GM18520 (cell line): ENCODE results near the gene BRMS1.
A peak's percentile ranks its signal among the peaks of the same experiment; 100 is the strongest.

ENCODE experiments used
- ATAC-seq: cut with Tn5 transposase; IDR thresholded peaks from one replicate; pipeline ENCODE4 v1.9.1; 2021; ENCODE audit not compliant: unreplicated experiment

The BRMS1 gene

DNA sequence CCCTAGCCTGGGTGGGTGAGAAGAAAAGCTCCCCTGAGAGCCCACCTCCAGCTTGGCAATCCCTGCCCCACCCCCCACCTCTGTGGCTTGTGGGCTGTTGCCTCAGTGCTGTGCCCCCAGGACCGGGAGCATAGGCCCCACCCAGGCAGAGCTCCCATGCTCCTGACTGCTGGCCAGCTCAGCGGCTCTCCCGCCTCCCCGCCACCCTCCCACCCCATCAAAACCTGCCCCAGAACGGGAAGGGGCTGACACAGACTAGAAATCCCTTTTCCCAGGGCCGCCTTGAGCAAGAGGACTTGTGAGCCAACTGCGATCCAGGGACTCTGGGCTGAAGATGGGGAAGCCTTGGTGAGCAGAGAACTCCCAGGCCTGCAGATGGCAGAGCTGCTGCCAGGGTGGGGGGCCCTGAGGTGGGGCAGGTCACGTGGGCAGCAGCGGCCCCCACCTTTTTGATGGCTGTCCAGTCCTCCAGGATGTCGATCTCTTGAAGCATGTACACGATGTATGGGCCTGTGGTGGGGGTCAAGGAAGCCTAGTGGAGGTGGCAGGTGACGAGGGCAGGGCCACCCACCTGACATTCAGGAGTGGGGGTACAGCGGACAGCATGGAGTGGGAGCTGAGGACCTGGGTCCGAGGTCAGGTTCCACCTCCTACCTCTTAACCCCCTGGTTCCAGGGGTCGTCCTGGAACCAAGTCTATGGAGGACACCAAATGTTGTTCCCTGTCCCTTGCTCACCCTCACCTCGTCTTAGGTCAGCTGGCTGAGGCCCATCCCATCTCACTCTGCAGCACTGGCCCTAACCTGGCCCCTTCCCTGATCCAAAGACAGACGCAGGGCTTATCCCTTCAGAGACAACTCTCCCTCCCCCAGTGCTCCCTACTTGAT is 6.4 kb downstream of the BRMS1 start:
- ATAC-seq, result no peak

DNA sequence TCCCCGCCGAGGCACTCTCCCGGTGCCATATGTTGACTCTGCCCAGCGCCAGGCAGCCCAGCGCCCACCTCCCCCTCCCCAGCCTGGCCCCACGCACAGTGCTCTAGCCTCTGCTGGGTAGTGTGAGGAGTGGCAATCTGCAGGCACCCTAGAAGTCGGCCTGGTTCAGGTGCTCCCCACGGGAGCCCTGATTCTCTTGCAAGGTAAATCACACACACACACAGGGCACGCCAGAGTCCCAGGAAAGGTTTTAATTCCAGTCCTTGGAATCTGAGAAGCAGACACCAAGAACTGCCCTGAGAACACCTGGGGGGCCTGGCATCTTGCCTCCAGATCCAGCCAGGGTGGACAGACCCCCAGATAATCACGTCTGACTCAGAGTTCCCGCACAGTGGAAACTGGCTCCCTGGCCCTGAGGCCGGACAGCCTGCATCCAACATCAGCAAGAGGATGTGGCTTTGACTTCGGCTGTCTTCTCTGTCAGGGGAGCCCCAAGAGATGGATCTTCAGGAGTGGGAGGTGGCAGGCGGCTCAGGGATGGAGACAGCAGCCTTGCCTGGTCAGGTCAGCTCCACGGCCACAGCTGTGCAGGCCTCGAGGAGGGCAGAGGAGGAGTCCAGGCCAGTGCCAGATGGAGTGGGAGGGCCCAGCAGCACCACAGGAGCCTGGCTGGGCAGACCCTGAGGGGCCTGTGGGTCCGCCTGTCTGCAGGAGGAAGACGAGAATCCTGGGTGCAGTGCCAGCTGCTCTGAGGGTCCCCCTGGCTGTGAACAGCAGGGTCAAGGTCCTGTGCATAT is 7.6 kb downstream of the BRMS1 start:
- ATAC-seq, result no peak

DNA sequence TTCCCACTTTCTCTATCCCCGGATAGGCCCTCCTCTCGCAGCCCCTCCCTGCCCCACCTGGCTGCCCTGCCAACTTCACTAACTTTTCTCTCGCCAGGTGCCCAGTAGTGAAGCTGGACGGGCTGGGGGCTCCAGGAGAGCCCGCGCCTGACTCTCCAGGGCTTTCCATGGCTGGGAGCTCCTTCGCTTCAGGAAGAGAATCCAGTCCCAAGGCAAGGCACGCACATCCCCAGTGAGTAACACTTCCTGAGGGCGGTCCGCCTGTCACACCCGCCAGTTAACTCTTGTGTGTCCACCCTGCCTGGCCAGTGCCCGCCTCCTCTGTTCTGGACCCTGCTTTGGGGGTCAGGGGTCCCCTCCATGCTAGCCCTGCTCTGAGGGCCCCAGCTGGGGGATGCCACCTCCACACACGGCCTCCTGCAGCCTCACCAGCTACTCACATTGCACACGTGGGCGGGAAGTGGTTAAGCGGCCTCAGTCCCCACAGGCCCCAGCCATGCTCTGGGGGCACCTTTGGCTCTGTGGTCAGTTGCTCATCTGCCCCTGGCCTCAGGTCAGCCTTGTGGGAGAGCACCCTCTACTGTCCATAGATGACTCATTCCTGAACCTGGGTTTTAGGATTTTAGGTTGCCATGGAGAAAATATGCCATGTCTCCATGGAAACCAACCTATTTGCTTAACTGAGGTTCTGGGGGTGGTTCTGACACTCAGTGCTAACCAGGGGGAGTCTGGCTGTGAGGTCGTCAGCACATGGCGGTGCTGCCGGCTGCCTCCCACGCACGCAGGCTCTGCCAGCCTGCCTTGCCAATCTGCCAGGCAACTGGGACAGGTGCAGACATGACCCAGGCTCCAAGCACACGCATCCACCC is 8.4 kb downstream of the BRMS1 start, which contains the start of gene RIN1:
RIN1 (minus strand) TSS at position 201 of the 869 bp plus-strand sequence; CDS start at position 169, 32 bp downstream.
- peak; percentile 63 for ATAC-seq

DNA sequence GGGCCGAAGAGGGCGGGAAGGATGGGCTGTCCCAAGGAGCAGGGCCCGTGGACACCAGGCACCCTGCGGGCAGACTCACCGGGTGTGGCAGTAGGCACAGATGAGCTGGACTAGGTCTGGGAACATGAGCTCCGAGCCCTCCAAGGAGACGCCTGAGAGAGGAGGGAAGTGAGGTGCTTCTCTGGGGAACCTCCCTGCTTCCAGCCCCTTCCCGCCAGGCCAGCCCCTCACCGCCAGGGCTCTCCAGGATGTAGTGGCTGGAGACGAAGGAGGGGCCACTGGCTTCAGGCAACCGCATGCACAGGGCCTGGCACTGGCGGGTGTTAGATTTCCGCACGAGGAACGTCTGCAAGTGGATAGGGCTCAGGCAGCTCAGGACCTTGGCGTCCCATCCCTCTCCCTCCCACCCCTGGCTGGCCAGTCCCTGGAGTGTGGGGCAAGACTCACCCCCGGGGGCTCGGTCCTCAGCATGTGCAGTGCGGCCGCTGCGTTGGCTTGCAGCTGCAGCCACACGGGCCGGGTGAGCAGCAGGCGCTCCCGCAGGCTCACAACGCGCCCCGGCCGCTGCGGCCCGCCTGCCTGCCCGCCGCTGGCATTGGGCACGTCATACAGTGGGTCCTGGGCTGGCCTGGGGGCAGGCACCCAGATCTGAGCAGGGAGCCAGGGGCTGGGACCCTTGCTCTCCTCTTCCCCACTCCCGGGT is 9.2 kb downstream of the BRMS1 start:
- no peak for ATAC-seq

DNA sequence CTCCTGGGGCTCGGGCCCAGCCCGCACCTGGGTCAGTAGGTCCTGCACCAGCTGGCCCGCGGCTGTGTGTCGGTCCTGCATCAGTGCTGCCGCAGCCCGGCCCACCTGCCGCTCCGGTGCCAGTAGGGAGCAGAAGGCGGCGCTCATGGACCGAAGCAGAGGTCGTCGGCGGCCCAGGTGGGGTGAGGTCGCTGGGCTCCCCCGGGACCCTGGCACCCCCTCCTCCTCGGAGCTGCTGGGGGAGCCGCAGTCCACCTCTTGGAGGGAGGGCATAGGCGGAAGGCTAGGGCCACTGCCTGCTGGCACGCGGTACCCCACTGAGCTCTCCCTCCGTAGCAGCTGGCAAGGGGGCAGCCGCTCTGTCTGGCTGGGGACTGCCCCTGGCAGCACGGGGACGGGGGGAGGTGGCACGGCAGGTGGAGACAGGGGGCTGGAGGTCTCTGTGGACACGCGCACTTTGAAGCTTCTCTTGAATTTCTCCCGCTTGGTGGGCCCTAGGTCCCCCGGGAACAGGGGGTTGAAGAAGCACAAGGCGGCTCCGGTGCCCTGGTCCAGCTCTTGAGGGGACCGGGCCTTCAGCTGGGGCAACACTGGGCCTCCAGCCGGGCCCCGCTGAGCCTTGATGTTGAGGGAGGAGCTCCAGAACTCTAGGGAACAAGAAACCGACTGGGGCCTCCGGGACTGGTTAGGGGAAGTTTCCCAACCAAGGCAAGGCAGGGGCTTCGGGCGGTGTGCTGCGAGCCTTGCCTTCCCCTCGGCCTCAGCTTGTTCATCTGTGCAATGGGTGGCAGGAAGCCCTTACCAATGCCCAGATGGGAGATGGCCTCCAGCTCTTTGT is 10.1 kb downstream of the BRMS1 start:
- no peak for ATAC-seq

DNA sequence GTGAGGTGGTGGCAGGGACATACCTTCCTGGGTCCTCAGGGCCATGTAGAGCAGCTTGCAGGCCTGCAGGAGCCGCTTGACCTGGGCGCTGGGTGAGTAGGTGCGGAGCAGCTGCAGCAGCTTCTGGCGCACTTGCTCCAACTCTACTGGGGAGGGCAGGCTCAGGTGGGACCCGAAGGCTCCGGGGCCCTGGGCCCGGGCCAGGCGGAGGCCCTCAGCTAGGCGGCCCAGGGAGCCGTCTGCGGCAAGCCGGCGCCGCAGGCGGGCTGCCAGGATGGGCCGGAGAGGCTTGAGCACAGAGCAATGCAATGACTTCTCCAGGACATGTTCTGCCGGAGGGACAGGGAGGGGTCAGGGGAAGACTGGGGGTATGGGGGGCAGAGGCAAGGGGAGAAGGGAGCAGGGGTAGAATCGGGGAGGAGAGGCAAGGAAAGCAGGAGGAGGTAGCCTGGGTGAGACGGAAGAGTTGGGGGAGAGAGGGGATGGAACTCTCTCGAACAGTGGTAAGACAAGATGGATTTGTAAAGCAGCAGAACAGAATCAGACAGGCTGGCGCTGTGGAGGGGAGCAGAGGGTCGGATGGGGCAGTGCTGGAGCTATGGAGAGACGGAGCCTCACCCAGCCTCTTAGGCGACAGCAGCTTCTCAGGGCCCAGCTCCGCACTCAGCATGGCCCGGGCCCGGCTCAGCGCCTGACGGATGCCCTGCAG is 10.9 kb downstream of the BRMS1 start:
- ATAC-seq, result no peak

DNA sequence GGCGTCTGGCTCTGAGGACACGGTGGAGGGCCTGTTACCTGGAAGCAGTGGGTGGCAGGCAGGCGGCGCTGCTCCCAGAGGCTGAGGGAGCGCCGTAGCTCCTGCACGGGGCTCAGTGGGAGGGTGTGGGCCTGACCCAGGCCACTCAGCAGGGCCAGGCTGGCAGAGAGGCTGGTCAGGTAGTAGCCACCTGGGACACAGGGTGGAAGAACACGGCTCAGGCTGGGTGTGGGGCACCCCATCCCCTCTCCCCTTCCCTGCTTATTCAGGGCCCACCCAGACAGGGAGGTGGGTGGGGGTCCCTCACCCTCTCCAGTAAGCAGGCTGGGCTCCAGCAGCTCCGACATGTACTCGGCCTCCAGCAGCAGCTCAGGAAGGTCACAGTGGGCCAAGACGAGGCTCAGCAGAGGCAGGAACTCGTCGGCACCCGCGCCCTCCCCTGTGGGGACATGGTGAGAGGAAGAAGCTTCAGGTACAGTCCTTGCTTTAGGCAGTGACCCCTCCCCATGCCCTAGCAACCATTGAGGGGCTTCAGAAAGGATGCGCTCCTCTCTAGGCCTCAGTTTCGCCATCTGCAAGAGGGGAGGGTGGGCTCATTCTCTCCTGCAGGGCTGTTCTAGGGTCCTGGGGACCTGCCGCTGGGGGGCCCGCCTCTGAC is 11.6 kb downstream of the BRMS1 start:
- no peak for ATAC-seq

DNA sequence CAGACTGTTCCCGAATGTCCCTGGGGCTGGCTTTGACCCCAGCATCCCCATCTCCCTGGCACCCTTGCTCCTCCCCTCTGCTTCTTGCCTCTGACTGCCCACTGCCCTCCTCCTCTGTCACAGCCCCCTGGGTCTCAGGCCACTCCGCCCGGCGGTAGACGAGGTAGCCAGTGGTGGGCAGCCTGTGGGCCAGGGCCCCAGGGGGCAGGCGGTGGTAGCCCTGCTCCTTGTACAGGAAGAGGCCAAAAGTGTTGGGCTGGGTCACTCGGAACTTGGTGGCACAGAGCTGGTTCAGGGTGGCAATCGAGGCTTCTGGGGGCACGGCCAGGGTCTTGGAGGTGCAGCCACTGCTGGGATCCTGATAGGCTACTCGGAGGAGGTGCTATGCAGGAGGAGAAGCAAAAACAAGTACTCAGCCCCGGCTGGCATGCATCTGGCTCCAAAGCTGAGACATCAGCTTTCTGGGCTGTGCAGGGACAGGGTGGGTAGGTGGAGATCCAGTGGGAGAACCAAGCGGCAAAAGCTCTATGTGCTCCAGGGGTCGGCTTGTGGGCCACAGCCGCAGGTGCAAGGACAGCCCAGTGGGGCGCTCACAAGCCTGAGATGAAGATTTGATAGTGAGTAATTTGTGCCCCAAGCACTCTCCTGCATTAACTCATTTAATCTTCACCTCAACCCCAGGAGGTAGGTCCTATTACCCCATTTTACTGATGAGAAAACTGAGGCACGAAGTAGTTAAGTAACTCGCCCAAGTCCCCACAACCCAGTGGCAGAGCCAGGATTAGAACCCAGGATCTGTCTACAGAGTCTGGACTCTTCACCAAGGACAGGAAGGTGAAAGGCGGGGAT is 12.3 kb downstream of the BRMS1 start:
- no peak for ATAC-seq

DNA sequence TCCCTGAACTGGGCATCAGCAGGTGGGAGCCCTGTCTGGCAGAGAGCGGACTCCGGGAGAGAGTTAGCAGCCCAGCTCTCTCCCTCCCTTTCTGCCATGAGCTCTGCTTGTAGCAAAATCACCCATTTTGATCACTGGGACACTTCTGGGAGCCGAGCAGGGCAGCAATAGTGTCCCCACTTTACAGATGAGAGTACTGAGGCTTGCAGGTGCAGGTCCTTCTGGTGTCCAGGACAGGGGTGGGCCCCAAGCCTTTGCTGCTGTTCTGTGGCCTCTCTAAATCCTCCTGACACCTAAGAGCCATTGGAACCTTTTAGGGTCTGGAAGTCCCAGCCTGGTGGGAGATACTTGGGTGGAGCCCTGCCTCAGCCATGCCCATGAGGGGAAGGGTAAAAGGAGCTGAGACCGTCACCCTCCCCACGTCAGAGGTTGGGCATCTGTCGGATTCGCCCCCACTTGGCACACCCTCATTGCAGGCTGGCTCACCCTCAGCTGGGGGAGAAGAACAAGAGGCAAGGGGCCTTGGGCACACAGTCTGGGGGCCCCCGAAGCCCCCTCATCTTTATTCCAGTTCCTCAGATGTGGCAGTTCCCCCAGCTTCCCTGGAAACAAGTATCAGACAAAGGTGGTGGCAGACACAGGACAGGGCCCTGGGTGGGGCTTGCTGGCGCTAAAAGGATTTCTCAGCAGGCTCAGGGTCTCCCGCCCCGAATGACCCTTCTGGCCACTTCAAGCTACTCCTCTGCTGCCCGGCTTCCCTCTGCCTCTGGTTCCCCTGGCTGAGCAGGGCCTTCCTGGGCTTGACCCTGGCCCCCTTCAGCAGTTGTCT is 13.1 kb downstream of the BRMS1 start:
- ATAC-seq, result no peak

DNA sequence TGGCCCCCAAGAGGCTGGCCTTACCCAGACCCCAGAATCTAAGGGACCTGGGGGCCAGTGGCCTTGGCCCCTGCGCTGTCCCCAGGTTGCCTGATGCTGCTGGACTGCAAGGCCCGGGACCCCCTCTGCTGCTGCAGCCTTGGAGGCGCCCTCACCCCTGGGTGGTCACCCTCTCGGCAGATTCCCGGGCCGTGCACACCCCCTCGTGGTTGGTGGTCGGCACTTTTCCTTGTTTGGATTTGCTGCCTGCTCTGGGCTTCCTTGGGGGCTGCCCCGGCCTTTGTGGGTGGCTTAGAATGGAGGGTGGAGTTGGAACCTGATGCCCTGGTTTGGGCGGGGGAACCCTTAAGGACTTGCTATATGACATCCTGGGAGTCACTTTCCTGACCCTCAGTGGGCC is 14.0 kb downstream of the BRMS1 start:
- ATAC-seq, result no peak

DNA sequence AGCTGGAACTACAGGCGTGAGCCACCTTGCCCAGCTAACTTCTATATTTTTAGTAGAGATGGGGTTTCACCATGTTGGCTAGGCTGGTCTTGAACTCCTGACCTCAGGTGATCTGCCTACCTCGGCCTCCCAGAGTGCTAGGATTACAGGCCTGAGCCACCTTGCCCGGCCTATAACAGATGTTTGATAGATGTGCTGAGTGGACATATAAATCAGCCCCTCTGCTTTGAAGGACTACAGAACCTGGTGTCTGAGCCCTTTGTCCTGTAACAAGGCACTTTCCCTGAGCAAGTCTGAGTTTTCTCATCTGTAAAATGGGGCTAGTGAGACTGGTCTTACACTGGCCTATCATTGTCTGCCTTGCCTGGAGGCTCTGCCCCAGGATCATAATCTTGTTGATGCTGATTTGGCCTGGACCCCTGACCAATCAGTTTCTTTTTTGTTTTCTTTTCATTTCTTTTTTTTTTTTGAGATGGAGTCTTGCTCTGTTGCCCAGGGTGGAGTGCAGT is 15.7 kb downstream of the BRMS1 start:
- no peak for ATAC-seq

DNA sequence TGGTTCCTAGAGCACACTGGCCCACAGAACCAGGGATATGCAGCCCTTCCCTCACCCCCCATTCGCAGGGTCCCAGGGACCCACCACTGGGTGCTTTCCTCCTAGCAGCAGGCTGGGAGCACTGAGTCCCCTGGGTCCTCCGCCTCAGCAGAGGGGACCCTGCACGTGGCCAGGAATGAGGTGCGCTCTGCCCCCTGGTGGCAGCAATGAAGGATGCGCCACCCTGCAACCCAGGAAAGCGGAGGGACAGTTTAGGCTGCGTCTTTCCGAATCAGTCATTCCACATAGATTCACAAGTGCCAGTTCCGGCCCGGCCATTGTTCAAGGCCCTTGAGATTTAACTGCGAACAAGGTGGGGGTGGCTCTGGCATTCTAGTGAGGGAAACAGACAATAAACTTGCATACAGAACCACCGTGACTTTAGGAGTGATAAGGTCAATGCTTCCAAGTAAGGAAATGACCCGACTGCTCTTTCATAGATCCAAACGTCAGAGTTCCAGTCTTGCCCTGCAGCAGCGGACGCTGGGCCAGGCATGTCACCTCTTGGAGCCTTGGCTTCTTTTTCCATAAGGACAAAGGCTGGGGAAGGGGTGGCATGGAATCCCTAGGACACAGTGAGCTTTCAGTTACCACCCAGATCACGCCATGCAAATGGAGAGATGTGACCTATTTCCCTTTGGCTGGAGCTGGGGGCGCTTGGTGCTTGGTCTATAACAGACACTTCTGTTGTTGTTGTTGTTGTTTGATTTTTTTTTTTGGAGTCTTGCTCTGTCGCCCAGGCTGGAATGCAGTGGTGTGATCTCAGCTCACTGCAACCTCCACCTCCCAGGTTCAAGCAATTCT is 16.4 kb downstream of the BRMS1 start:
- no peak for ATAC-seq

DNA sequence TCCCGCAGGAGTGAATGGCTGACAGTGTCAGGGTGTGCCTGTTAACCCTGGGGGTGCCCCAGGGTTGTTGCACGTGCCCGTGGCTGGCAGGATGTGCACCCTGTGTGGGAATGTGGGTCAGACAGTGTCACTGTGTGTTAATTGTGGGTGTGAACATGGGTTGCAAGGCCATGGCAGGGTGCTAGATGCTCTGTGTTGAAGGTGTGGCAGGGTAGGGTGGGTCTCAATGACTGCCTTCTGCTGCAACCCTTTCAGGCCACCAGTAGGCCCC is 16.9 kb downstream of the BRMS1 start:
- no peak for ATAC-seq

DNA sequence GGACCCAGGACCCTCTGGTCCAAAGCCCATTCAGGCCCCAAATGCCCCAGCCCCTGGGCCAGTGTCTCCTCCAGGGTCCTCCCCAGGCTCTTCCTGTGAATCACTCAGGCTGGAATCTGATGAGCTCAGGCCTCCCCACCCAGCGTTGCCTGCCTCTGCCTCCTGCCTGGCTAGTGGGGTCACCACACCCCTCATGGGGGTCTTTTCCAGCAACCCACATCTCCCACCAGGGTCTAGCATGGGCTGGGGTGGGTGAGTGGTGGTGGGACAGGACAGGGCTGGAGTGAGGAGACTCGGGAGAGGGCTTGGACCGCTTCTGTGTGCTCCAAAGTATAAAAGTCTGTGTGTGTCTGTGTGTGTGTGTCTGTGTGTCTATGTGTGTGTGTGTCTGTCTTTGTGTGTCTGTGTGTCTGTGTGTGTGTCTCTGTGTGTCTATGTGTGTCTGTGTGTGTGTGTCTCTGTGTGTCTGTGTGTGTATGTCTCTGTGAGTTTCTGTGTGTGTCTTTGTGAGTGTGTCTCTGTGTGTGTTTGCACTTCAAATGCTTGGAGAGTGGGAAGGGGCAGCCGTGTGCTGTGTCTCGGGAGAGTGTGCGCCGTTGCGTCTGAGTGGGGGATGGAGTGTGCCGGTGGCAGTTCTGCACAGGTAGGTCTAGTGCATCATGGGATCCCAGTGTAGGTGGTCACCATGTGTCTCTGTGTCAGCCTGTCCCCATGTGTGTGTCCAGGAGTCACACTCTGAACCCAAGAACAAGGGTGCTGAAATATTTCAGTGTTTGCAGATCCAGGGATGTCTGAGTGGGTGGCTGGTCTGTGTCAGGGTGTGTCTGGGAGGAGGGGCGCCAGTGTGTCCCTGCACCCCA is 17.5 kb downstream of the BRMS1 start:
- ATAC-seq, result no peak
